ENCODE results near the gene ARHGEF1.

The ARHGEF1 gene

DNA sequence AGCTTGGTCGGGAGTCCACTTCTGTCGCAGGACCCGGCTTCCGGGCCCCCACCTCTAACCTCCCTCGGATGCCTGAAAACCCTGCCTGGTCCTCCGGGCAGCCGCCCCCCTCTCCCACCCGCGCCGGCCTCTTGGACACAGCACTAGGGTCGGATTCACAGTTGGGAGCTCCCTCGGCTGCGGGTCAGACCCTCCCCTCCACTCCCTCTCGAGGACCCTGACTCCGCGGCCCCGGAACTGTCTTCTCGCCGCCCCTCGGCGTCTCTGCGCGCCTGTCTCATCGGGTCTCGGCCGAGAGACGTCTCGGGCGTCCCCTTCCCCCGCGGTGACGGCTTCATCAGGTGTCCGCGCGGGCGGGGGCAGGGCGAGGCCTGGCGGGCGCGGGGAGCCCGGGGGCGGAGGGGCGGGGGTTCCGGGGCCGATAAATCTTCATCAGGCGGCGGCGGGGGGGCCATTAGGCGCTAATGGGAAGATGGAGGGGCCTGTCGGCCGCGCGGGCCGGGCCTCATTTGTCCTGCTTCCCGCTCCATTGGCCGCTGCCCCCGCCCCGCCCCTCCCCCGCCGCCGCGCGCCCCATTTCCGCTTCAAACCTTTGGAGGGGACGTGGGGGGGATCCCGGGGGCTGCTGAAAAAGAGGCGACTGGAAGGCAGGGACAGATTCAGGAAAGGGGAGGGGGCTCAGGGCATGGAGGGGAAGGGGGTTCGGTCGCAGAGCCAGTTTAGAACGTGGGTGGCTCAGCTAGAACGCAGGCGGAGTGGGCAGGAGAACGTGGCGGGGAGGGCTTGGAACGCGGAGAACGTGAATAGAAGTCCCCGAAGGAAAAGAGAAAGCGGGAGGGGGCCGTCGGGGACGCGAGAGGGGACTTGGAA, 57.1 kb downstream of the ARHGEF1 start:
- DNase-seq, result peak in 1 of 10 donors; percentile 47
- intact Hi-C loops (cut with DNase I), result loop anchor here (5.0 kb wide), 1 partner anchor 78 kb away; the partner anchor contains the start of gene RPS19

DNA sequence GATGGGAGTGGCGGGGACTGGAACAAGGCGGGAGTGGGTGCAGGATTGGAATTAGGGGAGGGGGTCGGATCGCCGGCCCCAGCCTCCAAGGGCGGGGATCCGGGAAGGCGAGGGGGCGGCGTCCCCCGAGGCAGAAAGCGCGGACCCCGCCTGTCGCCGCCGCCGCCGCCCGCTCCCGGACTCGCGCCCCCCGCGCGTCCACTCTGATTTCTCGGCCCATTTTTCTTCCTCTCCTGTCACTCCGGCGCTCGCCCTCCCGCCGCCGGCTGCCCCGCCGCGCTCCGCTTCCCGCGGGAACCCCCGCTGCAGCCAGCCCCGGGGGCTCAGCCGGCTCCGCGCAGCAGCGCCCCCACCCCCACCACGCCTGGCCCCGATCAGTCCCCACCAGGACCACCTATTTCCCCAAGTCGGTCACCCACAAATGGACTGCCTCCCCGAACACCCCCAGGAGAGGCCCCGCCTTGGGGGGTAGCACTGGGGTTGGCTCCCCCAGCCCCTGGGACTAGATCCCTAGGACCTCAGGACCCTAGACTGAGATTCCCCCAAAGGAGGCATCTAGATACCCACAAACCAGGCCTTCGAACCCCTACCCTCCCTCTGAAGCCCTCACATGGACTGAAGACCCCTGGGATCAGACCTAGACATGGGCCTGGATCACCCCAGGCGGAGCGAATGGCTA, 57.9 kb downstream of the ARHGEF1 start:
- peak in 1 of 10 donors; percentile 37 for DNase-seq
- intact Hi-C loops (cut with DNase I), result no loop called here

DNA sequence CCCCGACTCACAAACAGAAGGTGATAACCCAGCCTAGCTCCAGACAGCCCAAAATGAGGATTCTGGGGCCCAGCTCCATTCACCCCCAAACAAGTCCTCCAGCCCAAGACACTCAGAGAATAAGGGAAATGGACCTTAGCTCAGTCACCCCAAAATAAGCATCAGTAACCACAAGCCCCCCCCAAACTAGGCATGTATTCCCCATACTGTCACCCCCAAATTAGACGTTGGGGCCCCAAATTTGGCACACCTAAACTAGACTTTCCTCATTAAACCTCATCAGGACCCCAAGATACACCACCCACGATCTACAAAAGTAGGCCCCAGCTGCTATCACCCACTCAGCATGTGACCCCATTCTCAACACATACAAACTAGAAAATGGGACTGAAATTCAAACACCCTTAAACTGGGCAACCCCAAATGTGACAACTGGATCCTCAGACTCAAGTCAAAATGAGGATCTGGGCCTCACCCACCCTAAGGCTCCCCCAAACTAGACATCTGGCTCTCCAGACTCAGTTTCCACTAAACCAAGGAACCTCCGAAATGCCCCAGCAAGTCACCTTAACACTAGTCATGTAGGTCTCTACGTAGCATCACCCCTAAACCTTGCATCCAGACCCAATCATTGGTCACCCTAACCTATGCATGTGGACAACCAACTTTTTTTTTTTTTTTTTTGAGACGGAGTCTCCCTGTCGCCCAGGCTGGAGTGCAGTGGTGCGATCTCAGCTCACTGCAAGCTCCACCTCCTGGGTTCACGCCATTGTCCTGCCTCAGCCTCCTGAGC, 58.6 kb downstream of the ARHGEF1 start:
- DNase-seq, result peak in 1 of 10 donors; percentile 32
- intact Hi-C loops (cut with DNase I), result no loop called here

DNA sequence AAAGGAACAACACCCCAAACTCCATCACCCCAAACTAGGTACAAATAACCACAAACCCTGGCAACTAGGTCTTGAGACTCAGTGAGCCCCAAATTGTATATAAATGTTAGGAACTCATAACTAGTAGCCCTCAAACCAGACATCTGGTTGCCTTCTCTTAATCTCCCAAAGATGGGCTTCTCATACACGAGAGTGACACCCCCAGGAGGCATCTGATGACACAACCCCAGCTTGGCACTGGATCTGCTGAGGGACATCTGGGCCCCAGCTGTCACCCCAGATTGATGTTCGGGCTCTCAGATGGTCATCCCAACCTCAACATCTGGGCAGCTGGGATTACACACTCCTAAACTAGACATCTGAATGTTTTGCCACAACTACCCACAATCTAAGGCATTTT, 61.4 kb downstream of the ARHGEF1 start:
- no peak for DNase-seq
- intact Hi-C loops (cut with DNase I), result no loop called here

DNA sequence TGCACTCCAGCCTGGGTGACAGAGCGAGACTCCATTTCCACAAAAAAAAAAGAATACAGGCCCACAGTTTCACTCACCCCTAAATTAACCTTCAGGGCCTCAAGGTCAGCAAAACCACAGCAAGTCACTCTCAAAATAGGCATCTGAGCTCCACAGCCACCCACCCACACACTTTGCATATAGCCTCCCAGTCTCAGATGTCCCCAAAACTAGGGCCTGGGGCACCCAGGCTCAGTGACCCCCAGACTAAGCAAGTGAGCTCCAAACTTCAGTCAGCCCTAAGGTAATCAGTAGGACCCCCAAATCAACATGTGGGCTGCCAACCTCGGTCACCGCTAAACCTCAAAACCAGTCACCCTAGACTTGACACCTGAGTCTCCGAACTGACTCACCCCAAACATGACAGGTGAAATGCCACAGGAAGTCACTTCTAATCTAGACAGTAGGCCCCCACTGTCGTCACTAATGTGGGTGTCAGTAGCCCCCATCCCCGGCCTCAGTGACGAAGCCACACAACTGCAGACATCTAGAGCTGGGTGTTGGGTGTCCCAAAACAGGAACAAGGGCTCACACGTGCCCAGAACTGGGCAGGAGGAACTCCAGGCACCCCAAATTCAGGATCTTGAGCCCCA, 62.3 kb downstream of the ARHGEF1 start:
- intact Hi-C loops (cut with DNase I), result no loop called here

DNA sequence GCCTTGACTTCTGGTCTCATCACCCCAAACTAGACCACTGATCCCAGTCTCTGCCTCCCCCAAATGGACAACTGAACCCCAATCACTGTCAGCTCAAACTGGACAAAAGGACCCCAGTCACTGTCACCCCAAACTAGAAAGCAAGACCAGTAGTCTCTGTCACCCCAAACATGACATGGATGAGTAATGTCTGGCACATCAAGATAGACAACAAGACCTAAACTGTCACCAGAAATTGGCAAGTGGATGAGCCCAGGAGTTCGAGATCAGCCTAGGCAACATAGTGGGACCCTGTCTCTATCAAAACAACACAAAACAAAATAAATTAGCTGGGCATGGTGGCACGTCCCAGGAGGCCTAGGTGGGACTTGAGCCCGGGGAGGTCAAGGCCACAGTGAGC, 64.1 kb downstream of the ARHGEF1 start:
- DNase-seq, result no peak
- intact Hi-C loops (cut with DNase I), result no loop called here

More for the DNA sequence above, 62.3 kb downstream of the ARHGEF1 start:
- DNase-seq, result no peak

DNA sequence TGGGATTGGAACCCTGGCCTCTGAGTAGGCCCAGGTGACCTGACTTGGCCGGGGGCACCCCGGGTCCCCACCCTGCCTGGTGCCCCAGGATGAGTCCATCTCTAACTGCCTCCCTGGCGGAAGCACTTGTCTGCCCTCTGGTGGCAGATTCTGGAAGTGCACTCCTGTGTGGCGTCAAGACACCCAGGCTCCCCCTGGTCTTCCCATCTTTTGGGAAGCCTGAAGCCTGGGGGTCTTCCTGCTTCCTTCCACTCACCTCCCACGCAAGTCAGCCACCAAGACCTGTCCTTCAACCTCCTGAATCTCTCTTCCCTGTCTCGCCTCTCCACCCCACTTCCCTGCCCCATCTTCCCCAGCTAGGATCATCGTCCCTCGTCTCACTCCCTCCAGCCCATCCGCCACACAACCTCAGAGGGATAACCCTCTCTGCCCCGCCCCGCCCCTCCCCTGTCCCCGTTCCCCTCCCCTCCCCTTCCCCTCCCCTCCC, 68.7 kb downstream of the ARHGEF1 start:
- intact Hi-C loops (cut with DNase I), result loop anchor here (1.0 kb wide), 1 partner anchor 78 kb away; no protein-coding TSS in a partner anchor
- peak; percentile 60 to 96 (median 86) for DNase-seq

DNA sequence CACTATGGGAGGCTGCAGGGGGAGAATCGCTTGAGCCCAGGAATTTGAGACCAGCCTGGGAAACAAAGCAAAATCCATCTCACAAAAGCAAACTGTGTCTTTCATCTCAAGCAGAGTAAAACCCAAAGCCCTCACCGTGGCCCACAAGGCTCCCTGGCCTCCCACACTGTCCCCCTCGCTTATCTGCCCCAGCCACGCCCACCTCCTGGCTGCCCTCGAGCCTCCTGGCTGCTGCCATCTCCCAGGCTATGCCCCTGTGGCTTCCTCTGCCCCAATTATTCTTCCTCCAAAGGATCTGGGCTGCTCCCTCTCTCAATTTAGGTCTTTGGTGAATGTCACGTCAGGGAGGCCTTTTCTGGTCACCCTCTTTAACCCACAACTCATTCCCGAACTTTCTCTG, 72.5 kb downstream of the ARHGEF1 start:
- intact Hi-C loops (cut with DNase I), result no loop called here
- no peak for DNase-seq

DNA sequence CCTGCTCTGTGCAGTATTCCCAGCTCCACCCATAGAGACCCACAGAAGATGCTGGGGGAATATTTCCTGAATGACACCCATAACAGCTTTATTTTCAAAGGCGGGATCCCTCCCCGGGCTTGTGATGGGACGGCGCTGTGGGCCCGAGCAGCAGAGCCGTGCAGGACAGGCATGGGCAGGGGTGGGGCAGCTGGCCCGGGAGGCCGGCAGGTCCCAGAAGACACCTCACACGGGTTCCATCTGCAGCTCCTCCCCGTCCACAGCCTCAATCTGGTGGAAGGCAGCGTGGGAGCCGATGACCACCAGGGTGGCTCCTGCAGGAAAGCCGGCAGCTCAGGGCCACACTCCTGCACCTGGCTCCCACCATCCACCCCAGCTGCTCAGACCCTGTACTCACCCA, 73.6 kb downstream of the ARHGEF1 start:
- no peak for DNase-seq
- intact Hi-C loops (cut with DNase I), result no loop called here
